DND-41 (cell line): Measurements from ENCODE around the gene GMPPB.

Source experiments
- ATAC-seq: fragments of 200-7000 bp; cut with Tn5 transposase; 3 replicates; pipeline ENCODE4 v1.9.1; 2021; ENCODE audit warnings: low read depth; ENCODE audit not compliant: insufficient read depth
- DNase-seq: peaks from one replicate; pipeline ENCODE4 v3.0.0-alpha.2; 2020
- H2AFZ ChIP-seq: 2 replicates; pipeline ENCODE4 v1.6.0; 2012; ENCODE audit warnings: low read depth, low read length
- H3K27ac ChIP-seq: 2 replicates; pipeline ENCODE4 v1.5.1; 2012; ENCODE audit warnings: low read length, inconsistent platforms
- H3K27me3 ChIP-seq: fragments of 200-600 bp; sonication (generic); 2 replicates; pipeline ENCODE4 v1.6.0; 2012; ENCODE audit warnings: low read length, mild to moderate bottlenecking, inconsistent platforms; ENCODE audit not compliant: insufficient read depth, poor library complexity
- H3K36me3 ChIP-seq: 2 replicates; pipeline ENCODE4 v1.5.1; 2012; ENCODE audit warnings: low read length, inconsistent platforms; ENCODE audit not compliant: insufficient read depth
- H3K4me1 ChIP-seq: 2 replicates; pipeline ENCODE4 v1.5.1; 2012; ENCODE audit warnings: mild to moderate bottlenecking, low read length; ENCODE audit not compliant: insufficient read depth
- H3K4me2 ChIP-seq: 2 replicates; pipeline ENCODE4 v1.6.0; 2012; ENCODE audit warnings: mild to moderate bottlenecking, moderate library complexity, low read length, inconsistent platforms; ENCODE audit not compliant: insufficient read depth
- H3K4me3 ChIP-seq, 2 experiments: fragments of 200-600 bp in 1 of 2; shearing (Covaris generic) in 1 of 2; 2 replicates each; pipeline ENCODE4 v1.5.1; 2012 to 2016; ENCODE audit warnings: inconsistent platforms in 2 of 2, low read length in 2 of 2, mild to moderate bottlenecking in 2 of 2, low read depth in 1 of 2, moderate library complexity in 1 of 2
- H3K79me2 ChIP-seq: 2 replicates; pipeline ENCODE4 v1.6.0; 2012; ENCODE audit warnings: low read length, inconsistent platforms; ENCODE audit not compliant: insufficient read depth
- H3K9ac ChIP-seq: 2 replicates; pipeline ENCODE4 v1.6.0; 2012; ENCODE audit warnings: low read depth, mild to moderate bottlenecking, inconsistent platforms, low read length, moderate library complexity
- H3K9me3 ChIP-seq: 2 replicates; pipeline ENCODE4 v1.5.1; 2012; ENCODE audit warnings: low read length, moderate library complexity, mild to moderate bottlenecking, inconsistent platforms; ENCODE audit not compliant: insufficient read depth, severe bottlenecking
- H4K20me1 ChIP-seq: 2 replicates; pipeline ENCODE4 v1.6.0; 2012; ENCODE audit warnings: low read length; ENCODE audit not compliant: insufficient read depth
- EZH2 ChIP-seq: IDR thresholded peaks from 3 replicates; pipeline ENCODE4 v1.6.1; 2012; ENCODE audit warnings: borderline replicate concordance, low read depth, mild to moderate bottlenecking, moderate library complexity, low read length, inconsistent platforms; ENCODE audit not compliant: severe bottlenecking
- TF ChIP-seq, protein P1 (sequence below): IDR thresholded peaks from 2 replicates; pipeline ENCODE4 v1.5.1; 2012; ENCODE audit warnings: borderline replicate concordance, low read length, moderate library complexity, mild to moderate bottlenecking; ENCODE audit not compliant: poor library complexity, severe bottlenecking; ENCODE audit errors: extremely low read depth

The GMPPB gene

DNA sequence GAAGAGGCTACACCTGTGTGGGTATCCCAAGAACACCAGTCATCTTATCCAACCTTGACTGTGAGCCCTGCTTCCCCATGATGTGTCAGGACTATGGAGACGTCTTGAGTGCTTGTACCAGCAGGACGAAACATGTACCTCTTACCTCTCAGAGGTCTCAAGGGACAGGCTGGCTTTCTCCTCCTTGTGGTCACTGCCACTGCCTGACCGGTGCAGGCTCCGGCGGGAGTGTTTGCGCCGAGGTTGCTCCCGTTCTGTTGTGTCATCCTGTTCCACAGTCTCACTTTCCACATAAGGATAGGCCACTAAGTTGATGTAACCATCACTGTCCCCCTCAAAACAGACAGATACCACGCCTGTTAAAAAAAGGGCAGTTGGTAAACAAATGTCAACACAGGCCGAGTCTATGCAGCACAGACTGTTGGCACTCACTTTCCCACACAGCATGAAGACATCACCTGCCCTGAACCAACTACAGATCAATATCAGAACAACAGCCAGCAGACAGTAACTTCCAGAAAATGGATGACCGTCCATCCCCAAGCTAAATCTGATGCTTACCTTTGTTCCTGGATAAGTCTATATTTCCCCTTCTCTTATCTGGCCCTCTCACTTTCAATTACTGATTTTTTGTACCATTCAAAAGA, 14.4 kb upstream of the GMPPB start:
- Histone ChIP-seq H4K20me1 (peaks cover 5% of the 10 kb centered on the region; the same call in 1 of the 2 replicates), H3K27me3 (no peaks in the 10 kb centered on the region), H3K27ac (no peak overlapping the region), H3K9me3 (no peaks in the 10 kb centered on the region), H3K36me3 (peaks cover 55% of the 10 kb centered on the region), H2AFZ (no peak overlapping the region), H3K4me2 (no peak overlapping the region), H3K79me2 (peaks cover 17% of the 10 kb centered on the region; the same call in 1 of the 2 replicates), H3K4me3 (no peak overlapping the region), H3K9ac (no peak overlapping the region), H3K4me1 (no peaks in the 10 kb centered on the region)
- DNase-seq: no peak
- ATAC-seq: no peak
- no peak for TF ChIP-seq EZH2
- TF ChIP-seq, protein P1, sequence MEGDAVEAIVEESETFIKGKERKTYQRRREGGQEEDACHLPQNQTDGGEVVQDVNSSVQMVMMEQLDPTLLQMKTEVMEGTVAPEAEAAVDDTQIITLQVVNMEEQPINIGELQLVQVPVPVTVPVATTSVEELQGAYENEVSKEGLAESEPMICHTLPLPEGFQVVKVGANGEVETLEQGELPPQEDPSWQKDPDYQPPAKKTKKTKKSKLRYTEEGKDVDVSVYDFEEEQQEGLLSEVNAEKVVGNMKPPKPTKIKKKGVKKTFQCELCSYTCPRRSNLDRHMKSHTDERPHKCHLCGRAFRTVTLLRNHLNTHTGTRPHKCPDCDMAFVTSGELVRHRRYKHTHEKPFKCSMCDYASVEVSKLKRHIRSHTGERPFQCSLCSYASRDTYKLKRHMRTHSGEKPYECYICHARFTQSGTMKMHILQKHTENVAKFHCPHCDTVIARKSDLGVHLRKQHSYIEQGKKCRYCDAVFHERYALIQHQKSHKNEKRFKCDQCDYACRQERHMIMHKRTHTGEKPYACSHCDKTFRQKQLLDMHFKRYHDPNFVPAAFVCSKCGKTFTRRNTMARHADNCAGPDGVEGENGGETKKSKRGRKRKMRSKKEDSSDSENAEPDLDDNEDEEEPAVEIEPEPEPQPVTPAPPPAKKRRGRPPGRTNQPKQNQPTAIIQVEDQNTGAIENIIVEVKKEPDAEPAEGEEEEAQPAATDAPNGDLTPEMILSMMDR: no peak

DNA sequence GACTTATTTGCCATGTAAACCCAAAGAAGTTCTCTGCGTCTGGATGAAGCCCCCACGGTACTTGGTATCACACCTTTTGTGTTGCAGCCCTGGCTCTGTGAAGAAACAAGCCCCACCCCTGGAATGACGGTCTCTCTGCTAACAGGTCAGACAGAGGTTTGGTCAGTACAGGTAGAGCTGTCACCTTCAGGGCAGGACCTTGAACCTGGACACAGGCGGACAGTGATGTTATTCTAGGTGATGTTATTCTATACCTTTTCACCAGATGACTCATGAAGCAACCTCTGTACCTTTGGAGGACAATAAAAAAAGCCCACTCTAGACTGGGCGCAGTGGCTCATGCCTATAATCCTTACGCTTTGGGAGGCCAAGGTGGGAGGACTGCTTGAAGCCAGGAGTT, 11.0 kb upstream of the GMPPB start:
- DNase-seq (no peak), ATAC-seq (no peak)
- no peak for TF ChIP-seq EZH2
- TF ChIP-seq, protein P1: no peak
- H3K4me3 ChIP-seq: no peak overlapping the region
- peaks cover 5% of the 10 kb centered on the region; the same call in 1 of the 2 replicates for H3K79me2 ChIP-seq
- H3K9me3 ChIP-seq: no peaks in the 10 kb centered on the region
- no peak overlapping the region for H3K4me2 ChIP-seq
- H3K27me3 ChIP-seq: no peaks in the 10 kb centered on the region
- peaks cover 79% of the 10 kb centered on the region for H3K36me3 ChIP-seq
- no peak overlapping the region for H3K27ac ChIP-seq
- no peak overlapping the region for H3K9ac ChIP-seq
- H4K20me1 ChIP-seq: peaks cover 5% of the 10 kb centered on the region; the same call in 1 of the 2 replicates
- no peaks in the 10 kb centered on the region for H3K4me1 ChIP-seq
- no peak overlapping the region for H2AFZ ChIP-seq

DNA sequence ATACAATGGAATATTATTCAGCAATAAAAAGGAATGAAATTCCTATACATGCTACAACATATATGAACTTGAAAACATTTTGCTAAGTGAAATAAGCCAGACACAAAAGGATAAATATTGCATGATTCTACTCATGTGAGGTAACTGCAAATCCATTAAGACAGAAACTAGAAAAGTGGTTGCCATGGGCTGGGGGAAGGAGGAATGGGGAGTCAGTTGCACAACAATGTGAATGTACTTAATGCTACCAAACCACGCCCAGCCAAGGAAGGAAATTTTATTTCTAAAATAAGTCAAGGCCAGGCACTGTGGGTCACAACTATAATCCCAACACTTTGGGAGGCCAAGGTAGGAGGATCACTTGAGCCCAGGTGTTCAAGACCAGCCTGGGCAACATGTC, 9.8 kb upstream of the GMPPB start:
- Histone ChIP-seq H2AFZ (no peak overlapping the region), H3K4me3 (no peak overlapping the region), H3K36me3 (peaks cover 74% of the 10 kb centered on the region), H3K27ac (no peak overlapping the region), H3K27me3 (no peaks in the 10 kb centered on the region), H3K9me3 (no peaks in the 10 kb centered on the region), H3K9ac (no peak overlapping the region), H3K79me2 (peaks cover 5% of the 10 kb centered on the region; the same call in 1 of the 2 replicates), H3K4me2 (no peak overlapping the region), H3K4me1 (no peaks in the 10 kb centered on the region), H4K20me1 (peaks cover 4% of the 10 kb centered on the region; the same call in 1 of the 2 replicates)
- ATAC-seq (no peak), DNase-seq (no peak)
- TF ChIP-seq, protein P1: no peak
- no peak for TF ChIP-seq EZH2
